K562 (cell line): ENCODE results near the gene TCEA3. TPM values are rescaled to one million over a fixed set of nuclear protein-coding genes. Genes with fewer than 3 reads are reported as not detected.

Experiments used
- ATAC-seq: fragments of 200-7000 bp; cut with Tn5 transposase; 3 replicates; pipeline ENCODE4 v1.9.1; 2020; ENCODE audit warnings: moderate library complexity
- BruUV-seq: library from RNA; stranded (reverse); fragments of 400-500 nt; replicated peaks from 2 replicates; lab custom pipeline; 2021; lab: Mats Ljungman, UMichigan
- CTCF ChIA-PET: fragments of 300-600 bp; formaldehyde crosslinking; extraction: SDS; loops from one replicate; lab custom pipeline; 2021; ENCODE audit warnings: low intra/inter-chr PET ratio; lab: Yijun Ruan, JAX
- POLR2A ChIA-PET: fragments of 300-600, 350-650 bp; sonication (Branson Sonifier 250); formaldehyde crosslinking; extraction: SDS; loops from one replicate; lab custom pipeline; 2021; ENCODE audit warnings: antibody characterized with exemption, inconsistent platforms; lab: Yijun Ruan, JAX
- DNase-seq, 4 experiments: peaks; one replicate each; pipeline versions ENCODE4 v3.0.0 to v3.0.0-alpha.2; 2011 to 2018; ENCODE audit warnings: low spot score in 3 of 4, mixed read lengths in 3 of 4; ENCODE audit errors: extremely low read depth in 1 of 4
- FAIRE-seq: peaks from 2 replicates; lab custom pipeline; 2011; peaks lifted over from hg19 to GRCh38; lab: Jason Lieb, UNC
- H2AFZ ChIP-seq: 2 replicates; pipeline ENCODE4 v1.6.0; 2011; ENCODE audit warnings: low read depth, low read length, control low read depth, inconsistent platforms
- H3K27ac ChIP-seq: fragments of 200-600 bp; 3 replicates; pipeline ENCODE4 v1.8.0; 2011; ENCODE audit warnings: low read depth, mild to moderate bottlenecking, control low read depth, inconsistent platforms, low read length, moderate library complexity, mixed read lengths; ENCODE audit errors: extremely low read depth
- H3K27me3 ChIP-seq, 2 experiments: fragments of 300-600 bp in 1 of 2; 2 replicates in 1 of 2; 3 replicates in 1 of 2; pipeline versions ENCODE4 v1.6.0 to v1.8.0; 2011; ENCODE audit warnings: inconsistent platforms in 2 of 2, low read length in 2 of 2, mild to moderate bottlenecking in 1 of 2, mixed read lengths in 1 of 2, moderate library complexity in 1 of 2; ENCODE audit not compliant: control insufficient read depth in 2 of 2, insufficient read depth in 2 of 2
- H3K36me3 ChIP-seq: fragments of 300-600 bp; 3 replicates; pipeline ENCODE4 v1.8.0; 2011; ENCODE audit warnings: mild to moderate bottlenecking, low read length, inconsistent platforms; ENCODE audit not compliant: control insufficient read depth, insufficient read depth
- H3K4me1 ChIP-seq, 2 experiments: fragments of 200-600 bp in 1 of 2; replicated peaks in 1 of 2; 2 replicates in 1 of 2; 3 replicates in 1 of 2; pipeline versions ENCODE4 v1.5.1 to v1.8.0; 2011; ENCODE audit warnings: inconsistent platforms in 2 of 2, low read length in 2 of 2, mild to moderate bottlenecking in 1 of 2, mixed read lengths in 1 of 2, moderate library complexity in 1 of 2; ENCODE audit not compliant: control insufficient read depth in 2 of 2, insufficient read depth in 2 of 2
- H3K4me2 ChIP-seq: 2 replicates; pipeline ENCODE4 v1.6.1; 2011; ENCODE audit warnings: low read length, control low read depth, inconsistent platforms, mixed read lengths; ENCODE audit not compliant: insufficient read depth
- H3K4me3 ChIP-seq: fragments of 200-600 bp; sonication (generic), shearing (Covaris generic); 2 replicates; pipeline ENCODE4 v1.5.1; 2016; ENCODE audit warnings: control low read depth, inconsistent platforms
- H3K79me2 ChIP-seq: fragments of 200-600 bp; 3 replicates; pipeline ENCODE4 v1.8.0; 2011; ENCODE audit warnings: low read length, inconsistent platforms; ENCODE audit not compliant: control insufficient read depth, insufficient read depth
- H3K9ac ChIP-seq, 2 experiments: 2 replicates each; pipeline versions ENCODE4 v1.6.0 to v1.6.1; 2011; ENCODE audit warnings: low read depth in 2 of 2, low read length in 2 of 2, control low read depth in 1 of 2, inconsistent platforms in 1 of 2, mild to moderate bottlenecking in 1 of 2, mixed read lengths in 1 of 2; ENCODE audit not compliant: insufficient read depth in 1 of 2
- H3K9me1 ChIP-seq: one replicate; pipeline ENCODE4 v1.6.0; 2011; ENCODE audit warnings: inconsistent platforms, mild to moderate bottlenecking, low read length, moderate library complexity; ENCODE audit not compliant: control insufficient read depth, insufficient read depth
- H3K9me3 ChIP-seq: replicated peaks from 2 replicates; pipeline ENCODE4 v1.5.1; 2011; ENCODE audit warnings: low read depth, low read length, inconsistent platforms; ENCODE audit not compliant: control insufficient read depth, insufficient read depth
- H4K20me1 ChIP-seq: replicated peaks from 2 replicates; pipeline ENCODE4 v1.6.1; 2011; ENCODE audit warnings: low read length, inconsistent platforms, mixed read lengths; ENCODE audit not compliant: control insufficient read depth, insufficient read depth
- E2F4 ChIP-seq: sonication (generic); formaldehyde crosslinking; IDR thresholded peaks from 2 replicates; pipeline ENCODE4 v1.8.0; 2022; ENCODE audit warnings: mild to moderate bottlenecking, low read depth, missing genetic modification reagents
- NCOA4 ChIP-seq: fragments of 450-650 bp; IDR thresholded peaks from 2 replicates; pipeline ENCODE4 v1.6.1; 2018; ENCODE audit warnings: mild to moderate bottlenecking; ENCODE audit not compliant: partially characterized antibody
- POLR2H ChIP-seq: IDR thresholded peaks from 2 replicates; pipeline ENCODE4 v1.6.1; 2016; ENCODE audit warnings: missing genetic modification characterization, low read depth, mild to moderate bottlenecking, control low read depth, missing compliant biosample characterization, moderate library complexity
- RFX5 ChIP-seq: IDR thresholded peaks from 2 replicates; pipeline ENCODE4 v1.6.1; 2011; ENCODE audit warnings: low read depth, mild to moderate bottlenecking, improper control_type of control experiment, low read length
- ZNF263 ChIP-seq: sonication (generic); formaldehyde crosslinking; IDR thresholded peaks from 2 replicates; pipeline ENCODE4 v1.8.0; 2022; ENCODE audit warnings: mild to moderate bottlenecking, missing genetic modification reagents, borderline replicate concordance
- ZZZ3 ChIP-seq: fragments of 450-650 bp; IDR thresholded peaks from 2 replicates; pipeline ENCODE4 v1.6.1; 2016; ENCODE audit warnings: antibody characterized with exemption, mild to moderate bottlenecking, moderate library complexity
- WGBS: fragments of 100-300 bp; shearing (Covaris generic); methylation state at CpG from one replicate; pipeline ENCODE4 v1.1.6; 2016; ENCODE audit warnings: low coverage, mixed read lengths; ENCODE audit not compliant: insufficient coverage; ENCODE audit errors: missing lambda C conversion rate; 5-methylcytosine and 5-hydroxymethylcytosine counted together
- in situ Hi-C: fragments of 300-500 bp; cut with MboI; formaldehyde crosslinking; loops from 4 replicates; pipeline ENCODE4 v1.15.0; 2018; ENCODE audit warnings: inconsistent platforms, mixed read lengths
- intact Hi-C: fragments of 100-400 bp; cut with micrococcal nuclease; formaldehyde crosslinking; loops from 2 replicates; pipeline ENCODE4 v1.14.2; 2022
- polyA plus RNA-seq, 8 experiments: library from polyadenylated mRNA; depleted of rRNA in 4 of 8; stranded (reverse) in 5 of 8; unstranded in 3 of 8; fragments of >200 nt; fragmentation: Nextera tagmentation in 2 of 8; fragmentation: Illumina TruSeq in 1 of 8; extraction: Ambion mirVana in 2 of 8; extraction: Trizol in 1 of 8; gene quantifications; 2 replicates each; pipeline versions ENCODE4 v1.2.1 to v1.2.3, GENCODE V29; 2011 to 2014; ENCODE audit warnings: inconsistent platforms in 1 of 8, missing spikeins in 1 of 8
- total RNA-seq, 7 experiments: library from RNA; depleted of rRNA in 6 of 7; stranded (reverse); fragments of >200 nt in 6 of 7; fragmentation: Illumina TruSeq in 2 of 7; extraction: Trizol in 2 of 7; gene quantifications; 2 replicates each; pipeline versions ENCODE4 v1.2.1 to v1.2.3, GENCODE V29; 2011 to 2021; ENCODE audit warnings: low replicate concordance in 1 of 7

The TCEA3 gene
- total and polyA plus RNA-seq, 9 of the 15 experiments (the other 6 are each of a cell fraction or from before 2014, with no cell fraction given), result 0.03 to 0.55 (median 0.36) TPM

- TF ChIP-seq RFX5, result 0 out of 2 replicates have a peak, but pooled peaks have one; percentile 27
- no peak for TF ChIP-seq E2F4 (CRISPR knock-in tag)
Measured at GRCh38 chr1:23421343-23421742, 3.2 kb downstream of the TCEA3 start (continued).

- in situ Hi-C loops, result no loop called here
- no peak overlapping the region for H3K4me2 ChIP-seq
- H3K4me3 ChIP-seq, result no peak overlapping the region
- 0 out of 4 replicates have a peak overlapping the region, but pooled peaks of 1 of the 2 experiments have one; percentile 24 for H3K9ac ChIP-seq
- H3K27me3 ChIP-seq, result no peaks in the 10 kb centered on the region
- no peak for TF ChIP-seq NCOA4
- TF ChIP-seq POLR2H (tag), result no peak
- 0 out of 2 replicates have a peak, but pooled peaks have one; percentile 33 for TF ChIP-seq ZNF263 (CRISPR knock-in tag)
- TF ChIP-seq ZZZ3, result no peak
- ChIA-PET CTCF (no interaction called here), POLR2A (interaction anchor here (0.7 kb wide), 1 partner anchor 10 kb away, joined by 3 read pairs; no protein-coding TSS in a partner anchor)
- intact Hi-C loops, result loop anchor here (10.0 kb wide), 1 partner anchor 114 kb away; the partner anchor contains the start of gene E2F2
- H3K9me1 ChIP-seq, result peaks cover 3% of the 10 kb centered on the region
- no peaks in the 10 kb centered on the region for H3K79me2 ChIP-seq
- H3K36me3 ChIP-seq, result no peaks in the 10 kb centered on the region
- peaks cover 28 to 32% of the 10 kb centered on the region in 2 experiments for H3K4me1 ChIP-seq
- H2AFZ ChIP-seq, result 0 out of 2 replicates have a peak overlapping the region, but pooled peaks have one; percentile 99
- H4K20me1 ChIP-seq, result no peaks in the 10 kb centered on the region
- no peak for DNase-seq
- no peak overlapping the region for H3K27ac ChIP-seq
- no peak for ATAC-seq
- BruUV-seq, result no TSS peak
- no peaks in the 10 kb centered on the region for H3K9me3 ChIP-seq
- WGBS, result 87% methylated on average over 3 of the region's 3 CpGs
- no peak for FAIRE-seq
Measured at GRCh38 chr1:23420778-23421177, 3.8 kb downstream of the TCEA3 start.
